ENCODE data around the gene C2orf69. TPM values are rescaled to one million over a fixed set of nuclear protein-coding genes. Genes with fewer than 3 reads are reported as not detected.

C2orf69 gene
- total and polyA plus RNA-seq, 8 donors: 9.6 to 13.1 (median 10.4) TPM

GRCh38 chr2:199950396-199950795, 39.3 kb downstream of the C2orf69 start:
- TF ChIP-seq CTCF (IDR thresholded peaks at IDR 0.05): no peak
- H3K27me3 ChIP-seq: no peaks in the 10 kb centered on the region
- DNase-seq (no peak), ATAC-seq (no peak)
- intact Hi-C loops (cut with DNase I): no loop called here
- no peaks in the 10 kb centered on the region for H3K9me3 ChIP-seq
- H3K4me1 ChIP-seq: peaks cover 8 to 25% of the 10 kb centered on the region in 2 donors
- no peak overlapping the region for H3K4me3 ChIP-seq
- H3K27ac ChIP-seq: no peak overlapping the region
- H3K36me3 ChIP-seq: peaks cover 0 to 22% of the 10 kb centered on the region in 2 donors

DNA sequence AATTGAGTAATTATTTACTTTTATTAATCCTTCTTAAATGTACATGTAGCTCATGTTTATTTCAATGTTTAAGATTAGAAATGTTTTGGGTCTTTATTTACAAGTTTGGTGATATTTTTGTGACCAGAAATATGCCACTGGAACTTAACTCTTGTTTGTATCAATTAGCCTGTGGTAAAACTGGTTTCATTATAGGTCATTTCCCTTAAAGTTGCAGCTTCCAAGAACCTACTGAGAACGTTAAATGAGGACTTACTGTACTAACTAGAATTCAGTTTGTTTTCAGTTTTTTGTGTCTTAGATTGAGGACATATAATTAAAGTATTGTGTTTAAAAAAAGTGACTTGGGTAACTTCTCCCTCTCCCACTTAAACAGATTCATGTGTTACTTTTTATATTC, 39.9 kb downstream of the C2orf69 start:
- no peaks in the 10 kb centered on the region for H3K27me3 ChIP-seq
- H3K9me3 ChIP-seq: no peaks in the 10 kb centered on the region
- H3K4me1 ChIP-seq: peaks cover 8 to 25% of the 10 kb centered on the region in 2 donors
- intact Hi-C loops (cut with DNase I): no loop called here
- DNase-seq (no peak), ATAC-seq (no peak)
- H3K4me3 ChIP-seq: no peak overlapping the region
- no peak for TF ChIP-seq CTCF (IDR thresholded peaks at IDR 0.05)
- H3K27ac ChIP-seq: no peak overlapping the region
- peaks cover 0 to 16% of the 10 kb centered on the region in 2 donors for H3K36me3 ChIP-seq

- Histone ChIP-seq H3K4me3 (peak overlapping the region; percentile 83 to 95), H3K4me1 (peaks cover 11 to 38% of the 10 kb centered on the region in 2 donors), H3K9me3 (no peaks in the 10 kb centered on the region), H3K27me3 (no peaks in the 10 kb centered on the region), H3K36me3 (peaks cover 0 to 14% of the 10 kb centered on the region in 2 donors), H3K27ac (peak overlapping the region; percentile 88 to 95)
- DNase-seq: no peak
- intact Hi-C loops (cut with DNase I): no loop called here
- TF ChIP-seq CTCF (IDR thresholded peaks at IDR 0.05): no peak
- ATAC-seq: peak; percentile 68
These were observed 43.9 kb downstream of the C2orf69 start for GRCh38 chr2:199955007-199955338.

DNA sequence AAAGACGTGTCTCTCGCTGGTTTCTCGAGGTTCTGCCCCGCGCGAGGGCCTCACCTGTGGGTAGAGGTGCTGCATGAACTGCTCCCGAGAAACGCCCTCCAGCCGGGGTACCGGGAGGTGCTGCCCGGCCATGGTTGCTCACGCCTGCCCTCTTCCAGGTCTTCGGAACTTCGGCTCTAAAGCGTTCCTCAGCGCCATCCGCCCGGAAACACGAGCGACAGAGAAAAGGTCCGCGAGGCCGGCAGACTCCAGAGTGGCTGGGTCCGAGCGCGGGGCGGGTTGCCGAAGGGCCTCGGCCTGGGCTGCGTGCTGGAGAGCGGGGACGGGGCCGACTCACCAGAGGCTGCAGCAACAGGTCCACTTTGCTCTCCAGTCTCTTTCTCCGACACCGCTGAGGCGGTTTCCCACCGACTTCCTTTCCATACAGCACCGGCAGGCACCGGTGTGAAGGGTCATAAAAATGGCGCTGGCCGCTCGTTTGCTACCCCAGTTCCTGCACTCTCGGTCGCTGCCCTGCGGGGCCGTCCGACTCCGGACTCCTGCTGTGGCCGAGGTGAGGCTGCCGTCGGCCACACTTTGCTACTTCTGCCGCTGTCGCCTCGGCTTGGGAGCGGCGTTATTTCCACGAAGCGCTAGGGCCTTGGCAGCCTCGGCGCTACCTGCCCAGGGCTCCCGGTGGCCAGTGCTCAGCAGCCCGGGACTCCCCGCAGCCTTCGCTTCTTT, 44.4 kb downstream of the C2orf69 start, which contains the start of the genes MAIP1 and TYW5:
MAIP1 (plus strand) TSS at position 244 of the 723 bp plus-strand sequence; CDS start at position 461, 217 bp downstream.
TYW5 (minus strand) TSS at position 153 of the 723 bp plus-strand sequence; CDS start at position 132, 21 bp downstream.
- H3K36me3 ChIP-seq: peaks cover 0 to 19% of the 10 kb centered on the region in 2 donors
- intact Hi-C loops (cut with DNase I): no loop called here
- peaks cover 11 to 38% of the 10 kb centered on the region in 2 donors for H3K4me1 ChIP-seq

More for the DNA sequence above, 44.4 kb downstream of the C2orf69 start, which contains the start of the genes MAIP1 and TYW5:
- no peak for TF ChIP-seq CTCF (IDR thresholded peaks at IDR 0.05)
- peak within 1 kb of the TSS; percentile 88 to 95 for H3K27ac ChIP-seq
- H3K4me3 ChIP-seq: peak within 1 kb of the TSS; percentile 83 to 95
- H3K9me3 ChIP-seq: no peaks in the 10 kb centered on the region
- no peaks in the 10 kb centered on the region for H3K27me3 ChIP-seq
- DNase-seq: peak; percentile 84 to 95 (median 86)
- ATAC-seq: peak; percentile 97

All from left lung (tissue), 10 donors.